Body of pancreas (tissue), 4 donors: ENCODE data around the gene MMP11. TPM values are rescaled to one million over a fixed set of nuclear protein-coding genes. Genes with fewer than 3 reads are reported as not detected.

Source experiments
- ATAC-seq: fragments of 150-250 bp; one replicate; pipeline ENCODE4 v1.9.1; 2016
- DNase-seq, 4 donors: peaks; one replicate each; pipeline ENCODE4 v3.0.0-alpha.2; 2019
- H3K27ac ChIP-seq, 4 donors: fragments of 200-600 bp; sonication (generic); 1 replicate in 3 of 4; 2 replicates in 1 of 4; pipeline versions ENCODE4 v1.5.1 to v1.6.1; 2016 to 2019; ENCODE audit warnings: mild to moderate bottlenecking in 1 of 4, mixed read lengths in 1 of 4, moderate library complexity in 1 of 4
- H3K27me3 ChIP-seq, 2 donors: fragments of 200-600 bp; sonication (generic); one replicate each; pipeline ENCODE4 v1.6.0; 2016; ENCODE audit warnings: mild to moderate bottlenecking in 1 of 2
- H3K36me3 ChIP-seq, 2 donors: fragments of 200-600 bp; sonication (generic); replicated peaks in 1 of 2; 2 replicates each; pipeline ENCODE4 v1.5.1; 2016; ENCODE audit warnings: low read depth in 2 of 2; ENCODE audit not compliant: insufficient read depth in 1 of 2
- H3K4me1 ChIP-seq: fragments of 200-600 bp; sonication (generic); one replicate; pipeline ENCODE4 v1.6.0; 2016
- H3K4me3 ChIP-seq, 2 donors: fragments of 200-600 bp; sonication (generic); 1 replicate in 1 of 2; 2 replicates in 1 of 2; pipeline ENCODE4 v1.5.1; 2016 to 2019
- H3K9me3 ChIP-seq, 3 donors: fragments of 200-600 bp; sonication (generic); 1 replicate in 2 of 3; 2 replicates in 1 of 3; pipeline ENCODE4 v1.5.1; 2016
- CTCF ChIP-seq, 7 experiments: fragments of 450-650 bp in 4 of 7; fragments of 200-600 bp in 3 of 7; sonication (generic) in 3 of 7; IDR thresholded peaks; one replicate each; pipeline ENCODE4 v1.5.1; 2016 to 2019; ENCODE audit warnings: antibody characterized with exemption in 7 of 7
- POLR2A ChIP-seq, 3 donors: fragments of 450-650 bp; IDR thresholded peaks; one replicate each; pipeline ENCODE4 v1.6.1; 2016; ENCODE audit warnings: antibody characterized with exemption in 3 of 3, mild to moderate bottlenecking in 2 of 3
- WGBS, 2 donors: methylation state at CpG; one replicate each; pipeline ENCODE4 v1.1.5; 2017; 5-methylcytosine and 5-hydroxymethylcytosine counted together
- intact Hi-C: fragments of 100-400 bp; cut with DNase I; formaldehyde crosslinking; loops from one replicate; pipeline ENCODE4 v1.15.1; 2023
- total RNA-seq, 2 donors: library from RNA; depleted of rRNA; stranded (reverse); fragments of >200 nt; gene quantifications; one replicate each; pipeline ENCODE4 v1.1.0, GENCODE V29; 2016

MMP11 gene
- total RNA-seq, 2 donors from 2014 or later: 1.0 to 2.0 TPM

- Histone ChIP-seq H3K27ac (peak overlapping the region in 2 of 4 donors; percentile 6 to 16), H3K4me3 (no peak overlapping the region), H3K36me3 (no peaks in the 10 kb centered on the region), H3K9me3 (no peaks in the 10 kb centered on the region), H3K4me1 (peaks cover 40% of the 10 kb centered on the region), H3K27me3 (no peaks in the 10 kb centered on the region)
- TF ChIP-seq CTCF (IDR thresholded peaks at IDR 0.05): no peak
- no peak for TF ChIP-seq POLR2A (IDR thresholded peaks at IDR 0.05)
- DNase-seq (peak in 3 of 4 donors; percentile 34 to 79 (median 64)), ATAC-seq (no peak)
- intact Hi-C loops: no loop called here
- WGBS, 2 donors: 49 to 56% methylated on average over 8 of the region's 8 CpGs
Measured at GRCh38 chr22:23784215-23784732, 11.6 kb downstream of the MMP11 start.

- no peaks in the 10 kb centered on the region for H3K27me3 ChIP-seq
- no peak overlapping the region for H3K4me3 ChIP-seq
- ATAC-seq (no peak), DNase-seq (no peak)
- no peaks in the 10 kb centered on the region for H3K36me3 ChIP-seq
- 44 to 63% methylated on average over 6 to 9 of the region's 9 CpGs for WGBS, 2 donors
- TF ChIP-seq CTCF (IDR thresholded peaks at IDR 0.05) (no peak), POLR2A (IDR thresholded peaks at IDR 0.05) (no peak)
- peak overlapping the region; percentile 96 to 100 (median 98) for H3K27ac ChIP-seq
- no peaks in the 10 kb centered on the region for H3K9me3 ChIP-seq
- peaks cover 49% of the 10 kb centered on the region for H3K4me1 ChIP-seq
- intact Hi-C loops: no loop called here
Measured at GRCh38 chr22:23786261-23786710, 13.6 kb downstream of the MMP11 start.

- Histone ChIP-seq H3K27me3 (no peaks in the 10 kb centered on the region), H3K4me3 (peak within 1 kb of the TSS; percentile 77 to 79), H3K27ac (peak within 1 kb of the TSS; percentile 96 to 100 (median 98)), H3K36me3 (no peaks in the 10 kb centered on the region), H3K9me3 (no peaks in the 10 kb centered on the region), H3K4me1 (peaks cover 49% of the 10 kb centered on the region)
- ATAC-seq: peak; percentile 95
- TF ChIP-seq CTCF (IDR thresholded peaks at IDR 0.05) (no peak), POLR2A (IDR thresholded peaks at IDR 0.05) (peak; percentile 76 to 87 (median 81))
- peak; percentile 90 to 94 (median 92) for DNase-seq
- intact Hi-C loops: no loop called here
- WGBS, 2 donors: 0% methylated on average over 3 to 78 of the region's 97 CpGs
Measured at GRCh38 chr22:23786752-23787599, 14.3 kb downstream of the MMP11 start, which contains the start of gene SMARCB1. Gene SMARCB1 (plus strand): TSS chr22:23786966. CDS start chr22:23787170, 204 bp downstream.

- Histone ChIP-seq H3K9me3 (no peaks in the 10 kb centered on the region), H3K4me1 (peaks cover 49% of the 10 kb centered on the region), H3K27ac (peak overlapping the region; percentile 96 to 100 (median 98)), H3K4me3 (peak overlapping the region; percentile 77 to 79), H3K27me3 (no peaks in the 10 kb centered on the region), H3K36me3 (no peaks in the 10 kb centered on the region)
- 0 to 2% methylated on average over 3 to 5 of the region's 5 CpGs for WGBS, 2 donors
- no peak for TF ChIP-seq POLR2A (IDR thresholded peaks at IDR 0.05)
- no peak for TF ChIP-seq CTCF (IDR thresholded peaks at IDR 0.05)
- no peak for DNase-seq
- ATAC-seq: peak; percentile 12
- intact Hi-C loops: no loop called here
Measured at GRCh38 chr22:23787600-23787896, 14.9 kb downstream of the MMP11 start.
